DMS79 (cell line): Measurements from ENCODE around the gene RCL1.
A peak's percentile ranks its signal among the peaks of the same experiment; 100 is the strongest.
"Not testable (repeated sequence)": the region's sequence is repeated elsewhere in the genome, so short reads cannot be mapped to it uniquely, and the experiment has no call there.

Experiments used
- DNase-seq: peaks from one replicate; lab custom pipeline; 2025; lab: John Stamatoyannopoulos, UW

RCL1 gene

GRCh38 chr9:4783191-4783590 lies 9.6 kb upstream of the RCL1 start:
- not testable (repeated sequence) for DNase-seq

DNA sequence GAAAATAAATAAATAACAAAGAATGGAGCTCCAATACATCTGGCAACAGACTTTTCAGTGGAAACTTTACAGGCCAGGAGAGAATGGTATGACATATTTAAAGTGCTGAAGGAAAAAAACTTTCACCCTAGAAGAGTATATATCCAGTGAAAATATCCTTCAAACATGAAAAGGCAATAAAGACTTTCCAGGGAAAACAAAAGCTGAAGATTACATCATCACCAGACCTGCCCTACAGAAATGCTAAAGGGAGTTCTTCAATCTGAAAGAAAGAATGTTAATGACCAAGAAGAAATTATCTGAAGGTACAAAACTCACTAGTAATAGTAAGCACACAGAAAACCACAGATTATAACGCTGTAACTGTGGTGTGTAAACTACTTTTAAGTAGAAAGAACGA lies 8.3 kb upstream of the RCL1 start:
- DNase-seq, result no peak

GRCh38 chr9:4786599-4786998 lies 6.1 kb upstream of the RCL1 start:
- no peak for DNase-seq

DNA sequence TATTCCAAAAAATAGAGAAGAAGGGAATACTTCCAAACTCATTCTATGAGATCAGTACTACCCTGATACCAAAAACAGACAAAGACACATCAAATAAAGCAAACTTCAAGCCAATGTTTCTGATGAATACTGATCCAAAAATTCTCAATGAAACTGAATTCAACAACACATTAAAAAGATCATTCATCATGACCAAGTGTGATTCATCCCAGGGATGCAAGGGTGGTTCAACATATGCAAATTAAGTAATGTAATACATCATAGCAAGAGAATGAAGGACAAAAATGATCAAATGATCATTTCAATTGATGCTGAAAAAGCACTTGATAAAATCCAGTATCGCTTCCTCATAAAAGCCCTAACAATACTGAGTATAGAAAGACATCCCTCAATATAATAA lies 4.9 kb upstream of the RCL1 start:
- DNase-seq, result no peak

DNA sequence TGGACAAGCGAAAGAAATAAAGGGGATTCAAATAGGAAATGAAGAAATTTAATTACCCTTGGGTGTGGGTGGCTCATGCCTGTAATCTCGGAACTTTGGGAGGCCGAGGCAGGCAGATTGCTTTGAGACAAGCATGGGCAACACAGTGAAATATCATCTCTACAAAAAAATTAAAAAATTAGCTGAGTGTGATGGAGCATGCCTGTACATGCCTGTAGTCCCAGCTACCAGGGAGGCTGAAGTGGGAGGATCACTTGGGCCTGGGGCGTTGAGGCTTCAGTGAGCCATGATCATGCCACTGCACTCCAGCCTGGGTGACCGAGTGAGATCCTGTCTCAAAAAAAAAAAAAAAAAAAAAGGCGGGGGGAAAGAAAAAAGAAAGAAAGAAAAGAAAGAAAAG lies 4.0 kb upstream of the RCL1 start:
- no peak for DNase-seq

- DNase-seq, result peak; percentile 52
Observed at GRCh38 chr9:4792054-4792571, 631 bp upstream of the RCL1 start.

- DNase-seq, result peak; percentile 15
Observed at GRCh38 chr9:4793459-4794395, 983 bp downstream of the RCL1 start.

DNA sequence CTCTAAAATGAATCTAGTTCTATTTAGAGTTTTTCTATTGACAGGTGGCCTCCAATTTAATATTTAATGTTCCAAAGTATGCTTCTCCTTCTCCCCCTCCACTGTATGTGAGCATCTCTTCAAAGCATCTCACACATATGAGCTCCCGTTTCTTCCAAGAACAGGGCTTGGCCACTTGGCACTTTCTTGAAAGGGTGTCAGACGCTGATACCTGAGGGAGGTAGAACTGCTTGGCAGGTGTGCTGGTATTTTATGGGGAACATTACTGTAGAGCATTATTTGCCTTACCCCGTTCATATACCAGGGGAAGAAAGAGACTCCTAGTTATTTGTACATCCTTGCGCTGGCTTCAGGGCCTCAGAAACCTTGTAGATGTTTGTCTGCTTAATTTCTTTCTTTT lies 1.9 kb downstream of the RCL1 start:
- no peak for DNase-seq

- not testable (repeated sequence) for DNase-seq
Observed at GRCh38 chr9:4795108-4795507, 2.4 kb downstream of the RCL1 start.

DNA sequence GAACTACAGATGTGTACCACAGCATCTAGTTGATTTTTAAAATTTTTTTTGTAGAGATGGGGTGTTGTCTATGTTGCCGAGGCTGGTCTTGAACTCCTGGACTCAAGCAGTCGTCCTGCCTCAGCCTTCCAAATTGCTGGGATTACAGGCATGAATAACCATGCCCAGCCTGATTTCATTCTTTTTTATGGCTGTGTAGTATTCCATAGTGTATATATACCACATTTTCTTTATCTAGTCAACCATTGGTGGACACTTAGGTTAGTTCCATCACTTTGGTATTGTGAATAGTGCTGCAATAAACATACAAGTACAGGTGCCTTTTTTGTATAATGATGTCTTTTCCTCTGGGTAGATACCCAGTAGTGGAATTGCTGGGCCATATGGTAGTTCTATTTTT lies 3.8 kb downstream of the RCL1 start:
- no peak for DNase-seq

GRCh38 chr9:4796988-4797853 lies 4.5 kb downstream of the RCL1 start:
- no peak for DNase-seq

GRCh38 chr9:4797854-4798150 lies 5.1 kb downstream of the RCL1 start:
- DNase-seq, result no peak

DNA sequence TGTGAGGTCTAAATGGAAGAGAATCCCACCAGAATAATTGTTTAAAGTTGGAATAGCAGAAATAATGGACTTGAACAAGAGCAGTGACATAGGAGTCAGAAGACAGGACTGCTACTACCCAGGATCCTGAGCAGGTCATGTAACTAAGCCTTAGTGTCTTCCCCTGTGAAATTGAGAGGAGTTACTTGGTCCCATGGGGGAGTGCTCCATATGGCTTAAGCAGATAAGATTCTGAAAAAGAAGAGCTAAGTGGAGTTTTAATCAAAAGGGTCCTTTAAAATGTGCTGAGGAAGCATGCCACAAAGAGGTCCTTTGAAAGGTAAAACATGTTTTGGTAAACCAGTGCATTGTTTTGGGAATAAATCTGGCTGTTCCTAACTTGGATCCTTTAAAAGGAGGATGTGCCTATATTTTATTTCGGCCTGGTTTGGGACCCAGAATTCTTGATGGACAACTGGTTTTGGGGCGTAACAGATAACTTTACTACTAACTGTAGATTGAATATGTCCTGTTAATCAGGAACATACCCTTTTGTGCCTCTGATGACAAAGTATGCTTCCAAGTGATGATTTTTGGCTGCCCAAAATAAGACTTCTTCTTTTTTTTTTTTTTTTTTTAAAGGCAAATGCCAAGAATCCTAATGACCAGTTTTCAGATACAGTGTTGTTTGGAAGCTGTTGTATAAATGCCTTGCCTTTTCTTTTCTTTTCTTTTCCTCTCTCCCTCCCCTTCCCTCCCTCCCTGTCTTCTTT lies 5.7 kb downstream of the RCL1 start:
- no peak for DNase-seq

DNA sequence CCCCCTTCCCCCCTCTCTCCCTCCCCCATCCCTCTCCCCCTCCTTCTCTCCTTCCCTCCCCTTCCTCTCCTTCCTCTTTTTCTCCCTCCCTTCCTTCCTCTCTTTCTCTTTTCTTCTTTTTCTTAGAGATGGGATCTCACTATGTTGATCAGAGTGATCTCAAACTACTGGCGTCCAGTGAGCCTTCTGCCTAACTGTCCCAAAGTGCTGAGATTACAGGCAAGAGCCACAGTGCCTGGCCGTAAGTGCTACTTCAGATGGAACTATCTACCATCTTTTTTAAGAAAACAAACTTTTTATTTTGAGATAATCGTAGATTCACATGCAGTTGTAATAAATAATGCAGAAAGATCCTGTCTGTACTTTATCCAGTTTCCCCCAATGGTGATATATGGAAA lies 6.3 kb downstream of the RCL1 start:
- no peak for DNase-seq

DNA sequence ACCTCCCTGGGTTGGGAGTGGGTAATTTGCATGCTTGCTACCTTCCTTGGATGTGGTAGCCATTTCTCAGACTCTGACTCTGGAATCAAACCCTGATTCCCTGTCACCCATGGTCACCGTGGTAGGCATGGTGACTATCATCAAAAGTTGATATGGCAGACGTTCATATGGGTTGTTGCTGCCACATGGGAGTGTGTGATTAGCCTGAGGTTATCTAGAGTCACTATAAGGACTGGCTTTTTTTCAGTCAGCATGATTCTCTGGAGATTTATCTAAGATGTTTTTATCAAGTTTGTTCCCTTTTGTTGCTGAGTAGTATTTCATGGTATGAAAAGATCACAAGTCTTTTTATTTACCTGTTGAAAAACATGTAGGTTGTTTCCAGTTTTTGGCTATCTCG lies 7.0 kb downstream of the RCL1 start:
- no peak for DNase-seq

- DNase-seq, result no peak
Observed at GRCh38 chr9:4801156-4801555, 8.4 kb downstream of the RCL1 start.

DNA sequence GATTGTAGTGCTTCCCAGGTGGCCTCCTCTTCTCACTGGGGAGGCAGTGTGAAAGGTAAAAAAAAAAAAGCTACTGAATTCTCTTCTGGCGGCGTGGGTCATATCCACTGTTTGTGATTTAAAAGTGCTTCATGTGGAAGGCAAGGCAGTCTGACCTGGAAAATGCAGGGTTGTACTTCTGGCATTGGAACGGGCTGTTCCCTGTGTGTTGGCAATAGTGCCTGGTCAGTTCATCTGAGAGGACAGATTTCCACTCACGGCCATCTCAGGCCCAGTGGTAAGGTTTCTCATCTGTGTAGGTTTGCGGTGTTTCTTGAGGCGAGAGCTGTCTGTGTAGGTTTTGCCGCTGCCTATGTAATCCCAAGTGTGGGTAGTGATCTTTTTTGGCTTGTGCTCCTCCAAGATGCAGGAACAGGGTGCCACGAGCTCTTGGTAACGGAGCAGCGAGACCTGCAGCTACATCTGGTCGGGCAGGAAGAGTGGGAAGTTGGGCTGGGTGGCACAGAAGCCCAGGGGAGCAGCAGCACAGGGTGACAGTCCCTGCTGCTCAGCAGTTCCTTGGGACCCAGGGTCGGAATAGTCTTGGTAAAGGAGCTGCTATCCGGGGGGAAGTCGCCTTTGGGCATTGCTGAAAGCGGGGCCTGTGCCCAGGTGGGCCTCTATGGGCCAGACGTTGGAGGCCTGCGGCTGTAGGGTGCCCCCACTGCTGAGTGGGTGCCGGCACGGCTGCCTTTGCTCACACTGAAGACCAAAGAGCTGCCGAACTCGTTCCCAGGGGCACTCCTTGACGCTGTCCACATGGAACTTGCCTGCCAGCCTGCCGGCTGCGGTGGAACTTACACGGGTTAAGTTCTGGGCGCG lies 11.2 kb downstream of the RCL1 start:
- no peak for DNase-seq

GRCh38 chr9:4804531-4805016 lies 11.8 kb downstream of the RCL1 start:
- DNase-seq, result no peak

GRCh38 chr9:4805191-4805918 lies 12.6 kb downstream of the RCL1 start:
- no peak for DNase-seq

GRCh38 chr9:4810565-4810964 lies 17.8 kb downstream of the RCL1 start:
- DNase-seq, result no peak
